ENCODE data around the gene CORO2A. TPM values are rescaled to one million over a fixed set of nuclear protein-coding genes. Genes with fewer than 3 reads are reported as not detected.

Gene CORO2A
- total and polyA plus RNA-seq, 2 of the 4 experiments (the other 2 are of a cell fraction): 1.9 to 2.2 TPM

GRCh38 chr9:98135558-98135934 lies 56.9 kb downstream of the CORO2A start:
- Histone ChIP-seq H4K20me1 (ENCODE audit: insufficient read depth, low read length) (no peaks in the 10 kb centered on the region), H3K4me3 (ENCODE audit: insufficient read depth, low read depth, low read length) (no peak overlapping the region), H2BK120ac (ENCODE audit: low read depth, low read length) (no peak overlapping the region), H3K4me2 (ENCODE audit: low read depth, low read length) (no peak overlapping the region), H2AK5ac (ENCODE audit: low read depth, low read length) (no peak overlapping the region), H4K8ac (ENCODE audit: low read depth in 2 of 2, low read length in 2 of 2) (no peak overlapping the region), H2AK9ac (replicated peaks; ENCODE audit: low read depth, low read length, poor library complexity) (no peak overlapping the region), H3K56ac (ENCODE audit: extremely low read depth, insufficient read depth, low read length) (no peak overlapping the region), H2AFZ (replicated peaks; ENCODE audit: low read length, poor library complexity) (no peak overlapping the region), H3K9ac (ENCODE audit: low read depth, low read length) (no peak overlapping the region), H2BK15ac (ENCODE audit: low read depth, low read length) (no peak overlapping the region), H4K5ac (ENCODE audit: low read depth, low read length) (no peak overlapping the region), H3K23ac (ENCODE audit: low read depth, low read length) (no peak overlapping the region), H3K27ac (ENCODE audit: insufficient read depth, low read length) (no peak overlapping the region), H3K14ac (replicated peaks; ENCODE audit: low read depth, low read length) (no peak overlapping the region), H3K27me3 (ENCODE audit: control insufficient read depth, insufficient read depth, low read length) (peaks cover 3% of the 10 kb centered on the region), H3K9me1 (ENCODE audit: insufficient read depth, low read length) (no peaks in the 10 kb centered on the region), H3K18ac (ENCODE audit: low read depth, low read length) (no peak overlapping the region), H3K79me1 (ENCODE audit: low read depth in 1 of 2, low read length in 2 of 2) (no peaks in the 10 kb centered on the region), H3K36me3 (ENCODE audit: control insufficient read depth, insufficient read depth, low read length) (no peaks in the 10 kb centered on the region), H3K4me1 (ENCODE audit: control insufficient read depth, insufficient read depth, low read length) (no peaks in the 10 kb centered on the region), H3K4ac (ENCODE audit: low read depth, low read length) (no peak overlapping the region), H3K9me3 (ENCODE audit: control insufficient read depth, insufficient read depth, low read length) (no peaks in the 10 kb centered on the region), H4K91ac (ENCODE audit: insufficient read depth, low read depth, low read length) (no peak overlapping the region), H2BK20ac (ENCODE audit: low read depth, low read length) (no peak overlapping the region), H2BK5ac (ENCODE audit: low read depth, low read length, poor library complexity, severe bottlenecking) (no peak overlapping the region)
- ChIA-PET POLR2A (ENCODE audit: unreplicated experiment) (no interaction called here), CTCF (interaction anchor here (0.7 kb wide), 1 partner anchor 104 kb away, joined by 3 read pairs; no protein-coding TSS in a partner anchor)
- DNase-seq (no peak), ATAC-seq (ENCODE audit: low read depth) (no peak)
- BruUV-seq (replicated peaks): no TSS peak
- dilution Hi-C loops (cut with HindIII; ENCODE audit: low sequenced_read_pairs, unreplicated experiment) (no loop called here), intact Hi-C loops (cut with micrococcal nuclease) (no loop called here), in situ Hi-C loops (cut with MboI; ENCODE audit: low sequenced_read_pairs) (no loop called here)
- TF ChIP-seq, protein P1, sequence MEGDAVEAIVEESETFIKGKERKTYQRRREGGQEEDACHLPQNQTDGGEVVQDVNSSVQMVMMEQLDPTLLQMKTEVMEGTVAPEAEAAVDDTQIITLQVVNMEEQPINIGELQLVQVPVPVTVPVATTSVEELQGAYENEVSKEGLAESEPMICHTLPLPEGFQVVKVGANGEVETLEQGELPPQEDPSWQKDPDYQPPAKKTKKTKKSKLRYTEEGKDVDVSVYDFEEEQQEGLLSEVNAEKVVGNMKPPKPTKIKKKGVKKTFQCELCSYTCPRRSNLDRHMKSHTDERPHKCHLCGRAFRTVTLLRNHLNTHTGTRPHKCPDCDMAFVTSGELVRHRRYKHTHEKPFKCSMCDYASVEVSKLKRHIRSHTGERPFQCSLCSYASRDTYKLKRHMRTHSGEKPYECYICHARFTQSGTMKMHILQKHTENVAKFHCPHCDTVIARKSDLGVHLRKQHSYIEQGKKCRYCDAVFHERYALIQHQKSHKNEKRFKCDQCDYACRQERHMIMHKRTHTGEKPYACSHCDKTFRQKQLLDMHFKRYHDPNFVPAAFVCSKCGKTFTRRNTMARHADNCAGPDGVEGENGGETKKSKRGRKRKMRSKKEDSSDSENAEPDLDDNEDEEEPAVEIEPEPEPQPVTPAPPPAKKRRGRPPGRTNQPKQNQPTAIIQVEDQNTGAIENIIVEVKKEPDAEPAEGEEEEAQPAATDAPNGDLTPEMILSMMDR (conservative IDR thresholded peaks at IDR 0.05; ENCODE audit: low read depth, low read length): no peak
- WGBS, 2 experiments (ENCODE audit: extremely low coverage in 2 of 2, insufficient read length in 1 of 2): no CpG with 5 or more reads among the region's 4 CpGs

Measured in IMR-90 (cell line).